ENCODE measurements around the gene DPP4. TPM values are rescaled to one million over a fixed set of nuclear protein-coding genes. Genes with fewer than 3 reads are reported as not detected.

The DPP4 gene
- total and polyA plus RNA-seq, 3 experiments from 2014 or later = 14.6 to 71.7 (median 15.4) TPM

DNA sequence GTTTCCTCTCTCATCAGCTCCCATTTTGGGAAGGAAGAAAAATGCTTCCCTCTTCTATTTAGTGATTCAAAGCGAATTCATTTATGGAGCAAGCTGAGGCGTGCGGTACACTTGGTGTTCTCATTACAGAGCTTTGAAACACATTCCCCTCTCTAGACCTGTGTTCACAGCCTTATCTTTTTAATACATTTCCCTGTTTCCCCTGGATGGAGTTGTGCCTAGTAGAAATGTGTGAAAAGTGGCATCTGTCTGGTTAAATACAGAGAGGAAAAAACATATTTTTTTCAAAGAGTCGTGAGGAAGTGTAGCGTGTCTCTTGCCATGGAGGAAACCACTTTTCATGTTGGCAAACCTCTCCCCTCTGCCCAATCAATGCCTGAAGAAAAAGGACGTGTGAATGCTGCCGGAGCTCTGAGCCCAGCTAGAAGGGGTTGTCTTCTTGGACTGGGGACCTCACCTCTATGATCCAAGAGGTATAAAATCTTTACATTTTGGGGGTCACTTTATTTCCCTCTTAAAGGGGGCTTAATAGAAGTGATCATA, 52.4 kb downstream of the DPP4 start:
- no peak overlapping the region for H3K4me3 ChIP-seq (ENCODE audit: low read length)
- DNase-seq = peak in 1 of 5 donors; percentile 32
- H3K27me3 ChIP-seq (ENCODE audit: insufficient read depth, low read length, poor library complexity, severe bottlenecking) = no peaks in the 10 kb centered on the region
- ChIA-PET CTCF (no interaction called here), POLR2A (no interaction called here)
- Mint-ChIP-seq H3K4me3 (no peak overlapping the region), H3K27ac (peak overlapping the region in 4 of 8 donors; percentile 13 to 79 (median 63)), H3K4me1 (peaks cover 8 to 29% (median 9%) of the 10 kb centered on the region in 3 donors), H3K27me3 (no peaks in the 10 kb centered on the region), H3K36me3 (peaks cover 2 to 31% (median 20%) of the 10 kb centered on the region in 3 donors), H3K9me3 (no peaks in the 10 kb centered on the region)
- peaks cover 27% of the 10 kb centered on the region for H3K4me1 ChIP-seq (ENCODE audit: insufficient read depth, low read length)
- no peaks in the 10 kb centered on the region for H3K9me3 ChIP-seq (ENCODE audit: low read length)
- H3K27ac ChIP-seq (ENCODE audit: low read depth, low read length) = no peak overlapping the region
- peaks cover 10% of the 10 kb centered on the region for H3K36me3 ChIP-seq (ENCODE audit: insufficient read depth, low read length)

DNA sequence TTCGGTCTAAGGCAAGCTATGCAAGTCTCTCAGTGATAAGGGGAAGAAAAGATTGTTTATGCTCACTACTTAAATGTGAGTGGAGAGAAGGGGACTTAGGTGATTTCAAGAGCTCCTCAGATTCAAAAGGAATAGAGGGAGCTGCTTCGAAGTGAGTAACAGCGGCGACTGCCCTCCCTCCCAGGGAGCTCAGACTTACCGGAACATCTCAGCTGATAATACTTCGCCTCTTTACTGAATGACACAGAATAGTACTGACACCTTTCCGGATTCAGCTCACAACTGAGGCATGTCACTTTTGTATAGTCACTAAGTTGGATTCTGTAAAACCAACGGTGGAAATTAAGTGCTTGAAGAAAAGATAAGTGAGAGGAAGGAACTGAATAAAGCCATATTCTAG, 55.5 kb downstream of the DPP4 start:
- ChIA-PET CTCF (no interaction called here), POLR2A (no interaction called here)
- DNase-seq = no peak
- peaks cover 40% of the 10 kb centered on the region for H3K4me1 ChIP-seq (ENCODE audit: insufficient read depth, low read length)
- no peaks in the 10 kb centered on the region for H3K9me3 ChIP-seq (ENCODE audit: low read length)
- H3K27ac ChIP-seq (ENCODE audit: low read depth, low read length) = no peak overlapping the region
- no peaks in the 10 kb centered on the region for H3K27me3 ChIP-seq (ENCODE audit: insufficient read depth, low read length, poor library complexity, severe bottlenecking)
- no peaks in the 10 kb centered on the region for H3K9me3 Mint-ChIP-seq
- peaks cover 4 to 27% (median 26%) of the 10 kb centered on the region in 3 donors for H3K36me3 Mint-ChIP-seq
- H3K4me3 ChIP-seq (ENCODE audit: low read length) = no peak overlapping the region
- H3K4me3 Mint-ChIP-seq = peak overlapping the region in 1 of 7 donors; percentile 2
- H3K27me3 Mint-ChIP-seq = no peaks in the 10 kb centered on the region
- peak overlapping the region in 7 of 8 donors; percentile 1 to 90 (median 62) for H3K27ac Mint-ChIP-seq
- peaks cover 27 to 54% (median 28%) of the 10 kb centered on the region in 3 donors for H3K4me1 Mint-ChIP-seq
- H3K36me3 ChIP-seq (ENCODE audit: insufficient read depth, low read length) = peaks cover 12% of the 10 kb centered on the region

DNA sequence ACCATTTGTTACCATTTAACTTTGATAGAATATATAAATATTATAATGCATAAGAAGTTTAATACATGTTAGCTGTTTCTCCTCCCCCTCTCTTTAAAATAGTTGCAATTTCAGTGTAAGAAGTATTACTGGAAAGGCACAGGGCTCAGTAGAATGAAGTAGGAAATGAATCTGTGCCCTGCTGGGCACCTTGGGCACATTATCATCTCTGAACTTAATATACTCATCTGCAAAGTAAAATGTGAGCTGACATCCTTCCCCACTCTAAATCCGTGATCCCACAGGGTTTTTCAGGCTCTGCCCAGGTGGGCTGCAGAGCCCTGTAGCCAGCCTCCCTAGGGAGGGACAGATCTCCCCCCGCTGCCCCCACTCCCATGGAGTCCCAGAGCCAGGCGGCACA, 56.8 kb downstream of the DPP4 start:
- H3K36me3 Mint-ChIP-seq = peaks cover 4 to 30% (median 26%) of the 10 kb centered on the region in 3 donors

DNA sequence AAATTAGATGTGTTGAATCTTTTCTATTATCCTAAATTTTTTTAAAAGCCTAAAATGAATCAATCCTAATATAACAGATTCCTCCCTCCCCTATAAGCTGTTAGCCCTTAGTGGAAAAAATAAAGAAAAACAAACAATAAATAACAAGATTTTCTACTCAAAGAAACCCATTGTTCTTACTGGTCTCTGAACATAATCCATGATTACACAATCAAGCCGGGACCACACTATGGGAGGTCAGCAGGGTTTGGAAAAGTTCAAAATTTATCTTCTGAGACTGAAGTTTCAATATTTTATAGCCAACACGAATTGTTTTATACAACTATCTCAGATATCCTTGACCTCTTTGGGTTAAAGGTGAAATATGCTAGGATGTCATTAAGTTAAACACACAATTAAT, 57.9 kb downstream of the DPP4 start:
- H3K4me1 Mint-ChIP-seq = peaks cover 44 to 55% (median 46%) of the 10 kb centered on the region in 3 donors

More for the DNA sequence above, 56.8 kb downstream of the DPP4 start:
- POLR2A ChIA-PET = no interaction called here
- H3K9me3 Mint-ChIP-seq = no peaks in the 10 kb centered on the region
- no peak overlapping the region for H3K4me3 Mint-ChIP-seq
- no peak for DNase-seq
- H3K27ac Mint-ChIP-seq = peak overlapping the region in 4 of 8 donors; percentile 31 to 77 (median 54)
- H3K27ac ChIP-seq (ENCODE audit: low read depth, low read length) = no peak overlapping the region
- CTCF ChIA-PET = no interaction called here
- no peak overlapping the region for H3K4me3 ChIP-seq (ENCODE audit: low read length)
- H3K9me3 ChIP-seq (ENCODE audit: low read length) = no peaks in the 10 kb centered on the region
- peaks cover 52% of the 10 kb centered on the region for H3K4me1 ChIP-seq (ENCODE audit: insufficient read depth, low read length)
- H3K27me3 ChIP-seq (ENCODE audit: insufficient read depth, low read length, poor library complexity, severe bottlenecking) = no peaks in the 10 kb centered on the region
- peaks cover 12% of the 10 kb centered on the region for H3K36me3 ChIP-seq (ENCODE audit: insufficient read depth, low read length)
- H3K27me3 Mint-ChIP-seq = no peaks in the 10 kb centered on the region
- peaks cover 34 to 54% (median 41%) of the 10 kb centered on the region in 3 donors for H3K4me1 Mint-ChIP-seq

GRCh38 chr2:162014751-162015150, 59.3 kb downstream of the DPP4 start:
- no peaks in the 10 kb centered on the region for H3K9me3 Mint-ChIP-seq
- CTCF ChIA-PET = interaction anchor here (0.9 to 1.2 kb wide), 2 partner anchors 12 to 20 kb away, joined by 3 read pairs; no protein-coding TSS in a partner anchor

More for the DNA sequence above, 57.9 kb downstream of the DPP4 start:
- Mint-ChIP-seq H3K9me3 (no peaks in the 10 kb centered on the region), H3K27ac (peak overlapping the region in 6 of 8 donors; percentile 47 to 95 (median 88)), H3K36me3 (peaks cover 2 to 30% (median 26%) of the 10 kb centered on the region in 3 donors), H3K4me3 (no peak overlapping the region), H3K27me3 (no peaks in the 10 kb centered on the region)
- no peak overlapping the region for H3K4me3 ChIP-seq (ENCODE audit: low read length)
- H3K27me3 ChIP-seq (ENCODE audit: insufficient read depth, low read length, poor library complexity, severe bottlenecking) = no peaks in the 10 kb centered on the region
- no peaks in the 10 kb centered on the region for H3K9me3 ChIP-seq (ENCODE audit: low read length)
- H3K36me3 ChIP-seq (ENCODE audit: insufficient read depth, low read length) = peaks cover 12% of the 10 kb centered on the region
- H3K4me1 ChIP-seq (ENCODE audit: insufficient read depth, low read length) = peaks cover 52% of the 10 kb centered on the region
- DNase-seq = no peak
- CTCF ChIA-PET = no interaction called here
- POLR2A ChIA-PET = no interaction called here
- H3K27ac ChIP-seq (ENCODE audit: low read depth, low read length) = no peak overlapping the region

GRCh38 chr2:162013514-162014475, 60.2 kb downstream of the DPP4 start:
- no peaks in the 10 kb centered on the region for H3K9me3 ChIP-seq (ENCODE audit: low read length)
- DNase-seq = peak in 1 of 5 donors; percentile 47
- H3K27ac Mint-ChIP-seq = peak overlapping the region; percentile 93 to 100 (median 96)
- H3K4me1 ChIP-seq (ENCODE audit: insufficient read depth, low read length) = peaks cover 68% of the 10 kb centered on the region
- H3K36me3 ChIP-seq (ENCODE audit: insufficient read depth, low read length) = peaks cover 8% of the 10 kb centered on the region
- peak overlapping the region; percentile 19 for H3K4me3 ChIP-seq (ENCODE audit: low read length)
- CTCF ChIA-PET = interaction anchor here (1.2 to 3.9 kb wide), 2 partner anchors 21 to 111 kb away, joined by 3 to 12 read pairs; no protein-coding TSS in a partner anchor
- H3K4me1 Mint-ChIP-seq = peaks cover 53 to 76% (median 62%) of the 10 kb centered on the region in 3 donors
- H3K36me3 Mint-ChIP-seq = peaks cover 2 to 20% (median 12%) of the 10 kb centered on the region in 3 donors
- H3K4me3 Mint-ChIP-seq = peak overlapping the region in 6 of 7 donors; percentile 24 to 83 (median 73)
- POLR2A ChIA-PET = no interaction called here
- H3K27me3 Mint-ChIP-seq = no peaks in the 10 kb centered on the region
- H3K9me3 Mint-ChIP-seq = no peaks in the 10 kb centered on the region
- H3K27me3 ChIP-seq (ENCODE audit: insufficient read depth, low read length, poor library complexity, severe bottlenecking) = no peaks in the 10 kb centered on the region
- peak overlapping the region; percentile 13 for H3K27ac ChIP-seq (ENCODE audit: low read depth, low read length)

More at GRCh38 chr2:162014751-162015150, 59.3 kb downstream of the DPP4 start:
- Histone ChIP-seq H3K27me3 (ENCODE audit: insufficient read depth, low read length, poor library complexity, severe bottlenecking) (no peaks in the 10 kb centered on the region), H3K4me1 (ENCODE audit: insufficient read depth, low read length) (peaks cover 59% of the 10 kb centered on the region), H3K36me3 (ENCODE audit: insufficient read depth, low read length) (peaks cover 8% of the 10 kb centered on the region), H3K4me3 (ENCODE audit: low read length) (no peak overlapping the region), H3K27ac (ENCODE audit: low read depth, low read length) (no peak overlapping the region), H3K9me3 (ENCODE audit: low read length) (no peaks in the 10 kb centered on the region)
- Mint-ChIP-seq H3K4me3 (peak overlapping the region in 2 of 7 donors; percentile 20 to 49), H3K27ac (peak overlapping the region; percentile 93 to 100 (median 96)), H3K36me3 (peaks cover 2 to 23% (median 19%) of the 10 kb centered on the region in 3 donors), H3K4me1 (peaks cover 49 to 66% (median 57%) of the 10 kb centered on the region in 3 donors), H3K27me3 (no peaks in the 10 kb centered on the region)
- POLR2A ChIA-PET = no interaction called here
- DNase-seq = no peak

DNA sequence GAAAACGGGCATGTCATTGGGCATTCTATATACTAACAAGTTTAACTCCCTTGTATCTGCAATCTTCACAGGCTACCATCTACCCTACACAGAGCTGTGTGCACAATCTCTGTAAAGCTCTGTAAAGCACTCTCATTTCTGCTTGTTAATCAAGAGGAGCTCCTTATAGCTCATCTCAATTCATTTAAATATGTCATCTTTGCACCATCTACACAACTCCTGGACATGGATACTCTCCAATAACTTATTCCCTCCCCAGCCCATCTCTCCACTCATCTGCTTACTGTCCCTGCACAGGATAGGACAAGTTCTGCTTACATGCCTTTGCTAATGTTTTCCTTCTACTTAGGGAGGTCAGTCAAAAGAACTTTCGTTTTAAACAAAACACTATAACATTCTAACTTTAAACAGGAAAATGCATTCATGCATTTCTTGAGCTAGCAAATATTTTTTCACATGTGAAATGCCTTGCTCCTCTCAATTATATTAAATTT, 61.4 kb downstream of the DPP4 start:
- Mint-ChIP-seq H3K27me3 (no peaks in the 10 kb centered on the region), H3K9me3 (no peaks in the 10 kb centered on the region), H3K36me3 (peaks cover 3 to 10% (median 6%) of the 10 kb centered on the region in 3 donors), H3K4me3 (peak overlapping the region in 5 of 7 donors; percentile 16 to 74 (median 58)), H3K27ac (peak overlapping the region; percentile 43 to 100 (median 94)), H3K4me1 (peaks cover 53 to 81% (median 60%) of the 10 kb centered on the region in 3 donors)
- H3K27me3 ChIP-seq (ENCODE audit: insufficient read depth, low read length, poor library complexity, severe bottlenecking) = no peaks in the 10 kb centered on the region
- H3K36me3 ChIP-seq (ENCODE audit: insufficient read depth, low read length) = peaks cover 3% of the 10 kb centered on the region
- peak overlapping the region; percentile 11 for H3K4me3 ChIP-seq (ENCODE audit: low read length)
- POLR2A ChIA-PET = no interaction called here
- no peaks in the 10 kb centered on the region for H3K9me3 ChIP-seq (ENCODE audit: low read length)
- DNase-seq = no peak
- CTCF ChIA-PET = interaction anchor here (1.5 to 3.9 kb wide), 2 partner anchors 110 to 113 kb away, joined by 3 to 12 read pairs; no protein-coding TSS in a partner anchor
- H3K27ac ChIP-seq (ENCODE audit: low read depth, low read length) = peak overlapping the region; percentile 38
- H3K4me1 ChIP-seq (ENCODE audit: insufficient read depth, low read length) = peaks cover 78% of the 10 kb centered on the region
